HepG2 (cell line): ENCODE results near the gene MSANTD1. TPM values are rescaled to one million over a fixed set of nuclear protein-coding genes. Genes with fewer than 3 reads are reported as not detected.
A peak's percentile ranks its signal among the peaks of the same experiment; 100 is the strongest.

ENCODE experiments used
- ATAC-seq: fragments of 200-7000 bp; cut with Tn5 transposase; 3 replicates; pipeline ENCODE4 v1.9.1; 2020; ENCODE audit warnings: mild to moderate bottlenecking, moderate library complexity
- BruUV-seq: library from RNA; stranded (reverse); fragments of 400-500 nt; replicated peaks from 2 replicates; lab custom pipeline; 2021; lab: Mats Ljungman, UMichigan
- CTCF ChIA-PET: fragments of 300-600 bp; formaldehyde crosslinking; extraction: SDS; loops from one replicate; lab custom pipeline; 2021; ENCODE audit warnings: low total read pairs, inconsistent platforms, low intra/inter-chr PET ratio; lab: Yijun Ruan, JAX
- POLR2A ChIA-PET: fragments of 350-600 bp; sonication (Branson Sonifier 250); formaldehyde crosslinking; loops from one replicate; lab custom pipeline; 2020; ENCODE audit warnings: antibody characterized with exemption, inconsistent platforms; lab: Yijun Ruan, JAX
- DNase-seq: peaks from one replicate; pipeline ENCODE4 v3.0.0-alpha.2; 2015; ENCODE audit warnings: low spot score
- FAIRE-seq: peaks from 3 replicates; lab custom pipeline; 2011; peaks lifted over from hg19 to GRCh38; lab: Jason Lieb, UNC
- H2AFZ ChIP-seq: one replicate; pipeline ENCODE4 v1.6.1; 2011; ENCODE audit warnings: low read length, inconsistent platforms
- H3K27ac ChIP-seq: fragments of 300-600 bp; 3 replicates; pipeline ENCODE4 v1.8.0; 2011; ENCODE audit warnings: mixed run types, mild to moderate bottlenecking, mixed read lengths, low read length, inconsistent platforms; ENCODE audit not compliant: insufficient read depth; ENCODE audit errors: extremely low read length
- H3K27me3 ChIP-seq, 2 experiments: fragments of 200-600 bp in 1 of 2; 2 replicates in 1 of 2; 3 replicates in 1 of 2; pipeline versions ENCODE4 v1.6.0 to v1.8.0; 2011; ENCODE audit warnings: low read length in 2 of 2, mild to moderate bottlenecking in 2 of 2, moderate library complexity in 2 of 2, inconsistent platforms in 1 of 2; ENCODE audit not compliant: insufficient read depth in 2 of 2, control insufficient read depth in 1 of 2
- H3K36me3 ChIP-seq, 2 experiments: fragments of 200-600 bp in 1 of 2; replicated peaks in 1 of 2; 2 replicates in 1 of 2; 3 replicates in 1 of 2; pipeline versions ENCODE4 v1.5.1 to v1.8.0; 2011; ENCODE audit warnings: low read length in 2 of 2, inconsistent platforms in 1 of 2; ENCODE audit not compliant: insufficient read depth in 2 of 2, control insufficient read depth in 1 of 2
- H3K4me1 ChIP-seq: 2 replicates; pipeline ENCODE4 v1.5.1; 2012; ENCODE audit warnings: low read length, inconsistent platforms; ENCODE audit not compliant: insufficient read depth
- H3K4me2 ChIP-seq: 2 replicates; pipeline ENCODE4 v1.6.0; 2011; ENCODE audit warnings: low read depth, low read length, inconsistent platforms
- H3K4me3 ChIP-seq, 3 experiments: fragments of 200-600 bp in 1 of 3; sonication (generic), shearing (Covaris generic) in 1 of 3; replicated peaks in 1 of 3; 2 replicates each; pipeline ENCODE4 v1.5.1; 2011 to 2016; ENCODE audit warnings: low read length in 3 of 3, inconsistent platforms in 2 of 3, low read depth in 2 of 3, mild to moderate bottlenecking in 2 of 3, control low read depth in 1 of 3, mixed read lengths in 1 of 3; ENCODE audit not compliant: insufficient read depth in 1 of 3
- H3K79me2 ChIP-seq: one replicate; pipeline ENCODE4 v1.6.1; 2011; ENCODE audit warnings: low read length, inconsistent platforms; ENCODE audit not compliant: insufficient read depth
- H3K9ac ChIP-seq: 2 replicates; pipeline ENCODE4 v1.6.0; 2011; ENCODE audit warnings: mild to moderate bottlenecking, low read depth, low read length, inconsistent platforms; ENCODE audit not compliant: insufficient read depth
- H3K9me3 ChIP-seq: 2 replicates; pipeline ENCODE4 v1.5.1; 2012; ENCODE audit warnings: mild to moderate bottlenecking, low read length
- H4K20me1 ChIP-seq: 2 replicates; pipeline ENCODE4 v1.6.0; 2011; ENCODE audit warnings: inconsistent platforms, mild to moderate bottlenecking, low read length, moderate library complexity; ENCODE audit not compliant: insufficient read depth
- AGO2 ChIP-seq: fragments of 200-400 bp; formaldehyde crosslinking; optimal IDR thresholded peaks from 2 replicates; pipeline ENCODE3; 2017; ENCODE audit warnings: mild to moderate bottlenecking, low read depth, low read length, moderate library complexity
- ARID4A ChIP-seq: sonication (generic); formaldehyde crosslinking; IDR thresholded peaks from 2 replicates; pipeline ENCODE4 v1.5.0; 2020; ENCODE audit warnings: mild to moderate bottlenecking, missing genetic modification reagents, borderline replicate concordance
- SIN3B ChIP-seq: fragments of 150-350 bp; IDR thresholded peaks from 2 replicates; pipeline ENCODE4 v1.6.1; 2014; ENCODE audit warnings: low read length
- WGBS: methylation state at CpG from one replicate; pipeline ENCODE4 v1.1.6; 2017; ENCODE audit warnings: low lambda C conversion rate; 5-methylcytosine and 5-hydroxymethylcytosine counted together
- in situ Hi-C: cut with HindIII; loops from 2 replicates; pipeline ENCODE4 v1.10.0; 2017; ENCODE audit warnings: low pct_unique_long_range_greater_than_20kb; ENCODE audit not compliant: extremely low pct_ligation_motif_present
- intact Hi-C: fragments of 100-400 bp; cut with micrococcal nuclease; formaldehyde crosslinking; loops from one replicate; pipeline ENCODE4 v1.10.0; 2022; ENCODE audit not compliant: unreplicated experiment
- polyA plus RNA-seq, 8 experiments: library from polyadenylated mRNA; depleted of rRNA in 3 of 8; stranded (reverse) in 7 of 8; unstranded in 1 of 8; fragments of >200 nt; fragmentation: Illumina TruSeq in 4 of 8; extraction: Trizol in 4 of 8; gene quantifications; 2 replicates each; pipeline versions ENCODE4 v1.2.1 to v1.2.3, GENCODE V29; 2011 to 2016; ENCODE audit warnings: low read depth in 4 of 8, missing spikeins in 1 of 8, mixed read lengths in 1 of 8; ENCODE audit not compliant: insufficient read depth in 1 of 8
- total RNA-seq, 5 experiments: library from RNA; depleted of rRNA; stranded (reverse); fragments of >200 nt; fragmentation: Illumina TruSeq; extraction: Trizol; gene quantifications; 2 replicates each; pipeline ENCODE4 v1.2.3, GENCODE V29; 2016; ENCODE audit warnings: low read depth in 1 of 5

The MSANTD1 gene
- total and polyA plus RNA-seq, 2 of the 13 experiments (the other 11 are each of a cell fraction or from before 2014, with no cell fraction given) = 0.22 to 0.40 TPM

DNA sequence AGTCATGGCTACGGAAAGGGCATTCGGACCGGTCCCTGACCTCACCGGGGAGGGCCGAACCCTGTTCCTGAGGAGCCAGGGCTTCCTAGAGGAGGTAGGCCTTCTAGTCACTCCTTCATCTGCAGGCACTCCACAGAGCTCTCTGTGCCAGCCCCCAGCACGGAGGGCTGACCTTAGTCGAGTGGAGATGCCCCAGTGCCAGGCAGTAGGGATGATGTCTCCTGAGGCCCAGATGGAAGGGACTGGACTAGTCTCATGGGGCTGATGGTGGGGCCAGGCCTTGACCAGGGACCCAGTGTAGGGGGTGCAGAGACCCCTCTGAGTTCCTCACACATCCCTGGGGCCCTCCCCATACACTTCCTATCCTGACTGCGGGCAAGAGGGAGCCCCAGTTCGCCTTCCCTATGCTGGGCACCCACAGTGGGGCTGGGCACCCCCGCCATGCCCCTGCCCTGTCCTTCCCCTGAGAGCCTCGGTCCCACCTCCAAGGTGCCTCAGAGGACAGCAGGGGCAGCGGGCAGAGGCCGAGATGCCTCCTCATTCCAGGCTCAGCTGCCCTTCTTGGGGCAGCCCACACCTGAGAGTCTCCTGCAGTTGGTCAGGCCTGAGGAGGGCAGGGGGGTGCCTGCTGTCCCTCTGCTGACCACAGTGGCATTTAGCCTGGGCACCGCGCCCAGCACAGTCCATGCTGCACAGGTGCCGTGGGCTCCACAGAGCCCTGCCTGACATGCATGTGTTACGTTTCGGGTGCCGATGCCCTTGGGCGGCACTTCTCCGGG lies 1.4 kb upstream of the MSANTD1 start:
- ATAC-seq (no peak), DNase-seq (no peak), FAIRE-seq (no peak)
- CTCF ChIA-PET = no interaction called here
- BruUV-seq = no TSS peak
- intact Hi-C loops = no loop called here
- Histone ChIP-seq H3K4me3 (no peak overlapping the region), H3K9me3 (no peaks in the 10 kb centered on the region), H3K4me1 (peaks cover 31% of the 10 kb centered on the region), H3K27ac (no peak overlapping the region), H2AFZ (no peak overlapping the region), H3K9ac (no peak overlapping the region), H4K20me1 (0 out of 2 replicates have a peak, but pooled peaks cover 3% of the 10 kb centered on the region), H3K79me2 (no peaks in the 10 kb centered on the region), H3K27me3 (no peaks in the 10 kb centered on the region), H3K36me3 (no peaks in the 10 kb centered on the region), H3K4me2 (no peak overlapping the region)
- in situ Hi-C loops = no loop called here
- POLR2A ChIA-PET = no interaction called here
- TF ChIP-seq SIN3B (no peak), ARID4A (CRISPR knock-in tag) (0 out of 2 replicates have a peak, but pooled peaks have one; percentile 22), AGO2 (peak; percentile 6)
- WGBS = 86% methylated on average over 7 of the region's 21 CpGs
